Right lobe of liver (tissue), 6 donors: ENCODE measurements around the gene ABHD1. TPM values are rescaled to one million over a fixed set of nuclear protein-coding genes. Genes with fewer than 3 reads are reported as not detected.

Experiments
- ATAC-seq, 4 donors: fragments of 200-7000 bp; cut with Tn5 transposase; one replicate each; pipeline ENCODE4 v1.9.1; 2020; ENCODE audit warnings: mild to moderate bottlenecking in 4 of 4, moderate library complexity in 4 of 4
- DNase-seq, 3 donors: peaks; one replicate each; pipeline ENCODE4 v3.0.0-alpha.2; 2020
- H3K27ac ChIP-seq, 3 donors: fragments of 200-600 bp; one replicate each; pipeline ENCODE4 v1.8.0; 2022
- H3K27me3 ChIP-seq, 2 donors: fragments of 200-600 bp; one replicate each; pipeline ENCODE4 v1.8.0; 2022
- H3K36me3 ChIP-seq, 4 donors: fragments of 200-600 bp; sonication (generic) in 1 of 4; one replicate each; pipeline versions ENCODE4 v1.5.1 to v1.8.0; 2017 to 2022; ENCODE audit warnings: control low read depth in 1 of 4
- H3K4me1 ChIP-seq, 4 donors: fragments of 200-600 bp; sonication (generic) in 1 of 4; one replicate each; pipeline versions ENCODE4 v1.5.1 to v1.8.0; 2017 to 2022; ENCODE audit warnings: control low read depth in 1 of 4
- H3K4me3 ChIP-seq, 3 donors: fragments of 200-600 bp; one replicate each; pipeline ENCODE4 v1.8.0; 2022
- H3K9me3 ChIP-seq, 4 donors: fragments of 200-600 bp; sonication (generic) in 1 of 4; one replicate each; pipeline versions ENCODE4 v1.5.1 to v1.8.0; 2017 to 2022; ENCODE audit warnings: control low read depth in 1 of 4
- CTCF ChIP-seq, 4 donors: fragments of 200-600 bp in 3 of 4; fragments of 450-650 bp in 1 of 4; IDR thresholded peaks; one replicate each; pipeline versions ENCODE4 v1.5.1 to v1.8.0; 2016 to 2022; ENCODE audit warnings: antibody characterized with exemption in 4 of 4, mild to moderate bottlenecking in 2 of 4
- POLR2A ChIP-seq: fragments of 450-650 bp; IDR thresholded peaks from one replicate; pipeline ENCODE4 v1.6.1; 2017; ENCODE audit warnings: antibody characterized with exemption, mild to moderate bottlenecking
- WGBS: methylation state at CpG from one replicate; pipeline ENCODE4 v1.1.6; 2018; ENCODE audit warnings: low coverage, low lambda C conversion rate; ENCODE audit not compliant: insufficient coverage; ENCODE audit errors: missing lambda C conversion rate; 5-methylcytosine and 5-hydroxymethylcytosine counted together
- intact Hi-C, 2 donors: fragments of 100-400 bp; cut with DNase I; formaldehyde crosslinking; loops; one replicate each; pipeline versions ENCODE4 v1.11.2 to v1.14.1; 2022
- total RNA-seq, 6 experiments: library from RNA; depleted of rRNA in 2 of 6; stranded (reverse); fragments of >200 nt in 2 of 6; fragmentation: NEBNext Ultra II Directional in 3 of 6; extraction: Animal tissue kit (Norgen Biotek cat#: 25700) in 3 of 6; gene quantifications; one replicate each; pipeline versions ENCODE4 v1.1.0 to v1.2.4, GENCODE V29; 2016 to 2023
- donor health status: DM: no; HTN: yes; CAD: no.
- donor health status: DM: no; HTN: no; CAD: no.
- donor health status: DM: no; HTN: no; CAD: no.
- donor health status: DM: no; HTN: yes; CAD: no.
- donor health status: DM: no; HTN: yes; CAD: no.

Gene ABHD1
- total RNA-seq, 6 experiments from 2014 or later: 0.74 to 3.2 (median 1.1) TPM

- DNase-seq (peak in 2 of 3 donors; percentile 43 to 72), ATAC-seq (peak; percentile 4 to 31 (median 20))
- no peak for TF ChIP-seq POLR2A
- TF ChIP-seq CTCF (IDR thresholded peaks at IDR 0.05): no peak
- Histone ChIP-seq H3K36me3 (peaks cover 0 to 29% (median 19%) of the 10 kb centered on the region in 4 donors), H3K4me1 (peaks cover 0 to 13% (median 4%) of the 10 kb centered on the region in 4 donors), H3K27ac (peak overlapping the region; percentile 72 to 84 (median 81)), H3K4me3 (peak overlapping the region; percentile 92 to 97 (median 96)), H3K27me3 (no peaks in the 10 kb centered on the region), H3K9me3 (no peaks in the 10 kb centered on the region)
- WGBS: 43% methylated on average over 12 of the region's 14 CpGs
- intact Hi-C loops: loop anchor here in 1 of 2 donors (10.0 kb wide), 1 partner anchor 141 kb away; the partner anchor contains the start of gene DNAJC5G
Observed at GRCh38 chr2:27133195-27133875, 9.7 kb downstream of the ABHD1 start.

GRCh38 chr2:27133905-27134780, 10.5 kb downstream of the ABHD1 start, which contains the start of gene PREB:
Gene PREB (minus strand): TSS chr2:27134636. CDS start chr2:27134421, 215 bp downstream.
- peak within 1 kb of the TSS; percentile 92 to 97 (median 96) for H3K4me3 ChIP-seq
- peaks cover 0 to 13% (median 4%) of the 10 kb centered on the region in 4 donors for H3K4me1 ChIP-seq
- H3K36me3 ChIP-seq: peaks cover 0 to 29% (median 19%) of the 10 kb centered on the region in 4 donors
- intact Hi-C loops: loop anchor here in 1 of 2 donors (10.0 kb wide), 1 partner anchor 141 kb away; the partner anchor contains the start of gene DNAJC5G
- no peaks in the 10 kb centered on the region for H3K27me3 ChIP-seq
- TF ChIP-seq POLR2A (peak; percentile 86), CTCF (IDR thresholded peaks at IDR 0.05) (peak in 1 of 4 donors; percentile 7)
- H3K27ac ChIP-seq: peak within 1 kb of the TSS; percentile 72 to 84 (median 81)
- WGBS: 0% methylated on average over 16 of the region's 86 CpGs
- DNase-seq: peak; percentile 98
- H3K9me3 ChIP-seq: no peaks in the 10 kb centered on the region
- ATAC-seq: peak; percentile 91 to 96 (median 92)

GRCh38 chr2:27134781-27135477, 11.3 kb downstream of the ABHD1 start:
- TF ChIP-seq POLR2A (no peak), CTCF (IDR thresholded peaks at IDR 0.05) (no peak)
- Histone ChIP-seq H3K36me3 (peaks cover 0 to 24% (median 18%) of the 10 kb centered on the region in 4 donors), H3K4me3 (peak overlapping the region; percentile 92 to 97 (median 96)), H3K4me1 (peaks cover 0 to 13% (median 4%) of the 10 kb centered on the region in 4 donors), H3K27ac (peak overlapping the region in 2 of 3 donors; percentile 72 to 81), H3K27me3 (no peaks in the 10 kb centered on the region), H3K9me3 (no peaks in the 10 kb centered on the region)
- DNase-seq (no peak), ATAC-seq (no peak)
- intact Hi-C loops: loop anchor here in 1 of 2 donors (10.0 kb wide), 1 partner anchor 140 kb away; the partner anchor contains the start of gene DNAJC5G
- 51% methylated on average over 14 of the region's 33 CpGs for WGBS

GRCh38 chr2:27135478-27135955, 11.9 kb downstream of the ABHD1 start:
- 74% methylated on average over 11 of the region's 12 CpGs for WGBS
- TF ChIP-seq POLR2A (no peak), CTCF (IDR thresholded peaks at IDR 0.05) (no peak)
- H3K4me1 ChIP-seq: peaks cover 0 to 13% (median 4%) of the 10 kb centered on the region in 4 donors
- H3K9me3 ChIP-seq: no peaks in the 10 kb centered on the region
- no peaks in the 10 kb centered on the region for H3K27me3 ChIP-seq
- ATAC-seq (no peak), DNase-seq (no peak)
- H3K36me3 ChIP-seq: peaks cover 0 to 21% (median 13%) of the 10 kb centered on the region in 4 donors
- H3K4me3 ChIP-seq: no peak overlapping the region
- intact Hi-C loops: loop anchor here in 1 of 2 donors (10.0 kb wide), 1 partner anchor 139 kb away; the partner anchor contains the start of gene DNAJC5G
- H3K27ac ChIP-seq: no peak overlapping the region
